GM10266 (cell line): ENCODE data around the gene RAB26.

ENCODE experiments used
- DNase-seq: peaks from one replicate; pipeline ENCODE4 v3.0.0; 2012; ENCODE audit errors: extremely low spot score
- CTCF ChIP-seq: IDR thresholded peaks from 2 replicates; pipeline ENCODE4 v1.5.1; 2012; ENCODE audit warnings: mild to moderate bottlenecking, low read depth; ENCODE audit not compliant: control insufficient read depth, insufficient read depth; ENCODE audit errors: missing control alignments

RAB26 gene

GRCh38 chr16:2173366-2173765, 24.9 kb downstream of the RAB26 start:
- TF ChIP-seq CTCF: no peak
- DNase-seq: no peak

GRCh38 chr16:2173916-2174315, 25.5 kb downstream of the RAB26 start:
- no peak for DNase-seq
- TF ChIP-seq CTCF: no peak

- no peak for TF ChIP-seq CTCF
- DNase-seq: no peak
Measured at GRCh38 chr16:2174396-2175131, 26.1 kb downstream of the RAB26 start.

GRCh38 chr16:2175454-2175853, 27.0 kb downstream of the RAB26 start:
- no peak for TF ChIP-seq CTCF
- DNase-seq: no peak

- TF ChIP-seq CTCF: no peak
Measured at GRCh38 chr16:2176047-2176446, 27.6 kb downstream of the RAB26 start.

DNA sequence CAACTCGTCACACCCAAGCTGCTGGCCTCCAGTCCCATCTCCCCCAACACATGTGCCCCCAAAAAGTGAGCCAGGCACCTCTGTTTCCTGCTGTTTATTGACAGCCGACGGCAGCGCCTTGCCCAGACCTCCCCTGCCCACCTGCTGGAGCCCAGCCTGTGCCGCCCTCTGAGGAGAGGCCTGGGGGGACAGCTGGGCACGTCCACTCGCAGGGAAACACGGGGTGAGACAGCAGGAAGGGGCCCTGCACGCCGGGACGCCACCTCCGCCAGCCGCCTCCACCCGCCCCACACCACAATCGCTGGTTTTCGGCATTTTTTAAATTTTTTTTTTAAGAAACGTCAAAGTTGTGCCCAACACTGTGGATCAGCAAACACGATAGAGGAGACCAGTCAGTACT, 28.7 kb downstream of the RAB26 start:
- no peak for DNase-seq
- TF ChIP-seq CTCF: no peak

More at GRCh38 chr16:2176047-2176446, 27.6 kb downstream of the RAB26 start:
- no peak for DNase-seq

DNA sequence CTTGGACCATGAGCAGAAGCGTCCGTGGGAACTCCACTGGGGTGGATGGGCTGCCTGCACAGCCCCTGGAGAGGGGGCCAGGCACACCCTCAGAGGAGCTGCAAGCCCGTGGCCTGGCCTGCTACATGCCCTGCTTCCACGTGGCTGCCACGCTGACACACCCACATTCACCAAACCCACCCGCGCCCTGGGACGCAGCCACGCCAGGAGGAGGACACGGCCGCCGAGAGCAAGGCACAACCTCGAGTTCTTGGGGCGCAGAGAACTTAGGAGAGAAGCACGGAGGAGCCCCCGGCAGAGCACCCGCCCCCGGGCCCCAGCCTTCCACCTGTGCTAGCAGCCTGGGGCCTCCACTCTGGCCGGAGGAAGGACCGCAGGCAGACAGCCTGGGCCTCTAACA, 29.1 kb downstream of the RAB26 start:
- DNase-seq: no peak
- no peak for TF ChIP-seq CTCF
